Brain microvascular endothelial cell (primary cell): ENCODE data around the gene TMEM247.

Experiments
- DNase-seq: peaks from one replicate; pipeline ENCODE4 v3.0.0-alpha.2; 2020
- H3K27ac ChIP-seq: fragments of 250-450 bp; sonication (Bioruptor Pico); 2 replicates; pipeline ENCODE4 v1.5.1; 2020; ENCODE audit warnings: mild to moderate bottlenecking, moderate library complexity
- H3K27me3 ChIP-seq: fragments of 250-450 bp; sonication (Bioruptor Pico); replicated peaks from 2 replicates; pipeline ENCODE4 v1.5.1; 2020; ENCODE audit warnings: mild to moderate bottlenecking
- H3K36me3 ChIP-seq: fragments of 250-450 bp; sonication (Bioruptor Pico); replicated peaks from 2 replicates; pipeline ENCODE4 v1.5.1; 2020; ENCODE audit warnings: mild to moderate bottlenecking
- H3K4me3 ChIP-seq: 2 replicates; pipeline ENCODE4 v1.5.1; 2011; ENCODE audit warnings: low read depth, mild to moderate bottlenecking, control low read depth, low read length, moderate library complexity
- CTCF ChIP-seq: IDR thresholded peaks from 2 replicates; pipeline ENCODE4 v1.5.1; 2011; ENCODE audit warnings: low read depth, mild to moderate bottlenecking, moderate library complexity, low read length, control low read depth, inconsistent platforms; ENCODE audit errors: missing control alignments
- in situ Hi-C: cut with HindIII; loops from 2 replicates; pipeline ENCODE4 v1.10.0; 2017; ENCODE audit warnings: low sequenced_read_pairs, low pct_ligation_motif_present

The TMEM247 gene

GRCh38 chr2:46460241-46460921 is 19.0 kb upstream of the TMEM247 start:
- in situ Hi-C loops: no loop called here
- H3K27me3 ChIP-seq: no peaks in the 10 kb centered on the region
- H3K27ac ChIP-seq: no peak overlapping the region
- H3K36me3 ChIP-seq: no peaks in the 10 kb centered on the region
- no peak overlapping the region for H3K4me3 ChIP-seq
- DNase-seq: no peak
- TF ChIP-seq CTCF: no peak

GRCh38 chr2:46461011-46461674 is 18.2 kb upstream of the TMEM247 start:
- DNase-seq: peak; percentile 54
- H3K4me3 ChIP-seq: no peak overlapping the region
- H3K27ac ChIP-seq: no peak overlapping the region
- no peaks in the 10 kb centered on the region for H3K36me3 ChIP-seq
- peak; percentile 99 for TF ChIP-seq CTCF
- in situ Hi-C loops: no loop called here
- no peaks in the 10 kb centered on the region for H3K27me3 ChIP-seq

GRCh38 chr2:46461709-46462171 is 17.6 kb upstream of the TMEM247 start:
- no peak overlapping the region for H3K4me3 ChIP-seq
- no peak for DNase-seq
- TF ChIP-seq CTCF: no peak
- no peaks in the 10 kb centered on the region for H3K27me3 ChIP-seq
- in situ Hi-C loops: no loop called here
- no peak overlapping the region for H3K27ac ChIP-seq
- no peaks in the 10 kb centered on the region for H3K36me3 ChIP-seq

- Histone ChIP-seq H3K36me3 (no peaks in the 10 kb centered on the region), H3K4me3 (no peak overlapping the region), H3K27me3 (no peaks in the 10 kb centered on the region), H3K27ac (no peak overlapping the region)
- in situ Hi-C loops: no loop called here
- DNase-seq: no peak
- TF ChIP-seq CTCF: no peak
Observed at GRCh38 chr2:46462936-46463335, 16.4 kb upstream of the TMEM247 start.

GRCh38 chr2:46469116-46469515 is 10.2 kb upstream of the TMEM247 start:
- no peak for TF ChIP-seq CTCF
- DNase-seq: no peak

More at GRCh38 chr2:46469116-46469515, 10.2 kb upstream of the TMEM247 start:
- no peak overlapping the region for H3K4me3 ChIP-seq
- H3K36me3 ChIP-seq: no peaks in the 10 kb centered on the region
- H3K27me3 ChIP-seq: no peaks in the 10 kb centered on the region
- in situ Hi-C loops: no loop called here
- H3K27ac ChIP-seq: no peak overlapping the region
